Purkinje cell (primary cell): ENCODE measurements around the gene C4B. TPM values are rescaled to one million over a fixed set of nuclear protein-coding genes. Genes with fewer than 3 reads are reported as not detected.

ENCODE experiments used
- polyA plus RNA-seq: library from polyadenylated mRNA; unstranded; fragments of >200 nt; fragmentation: Nextera tagmentation; gene quantifications from 2 replicates; pipeline ENCODE4 v1.2.1, GENCODE V29; 2014

C4B gene
- not detected in 2 replicates for polyA plus RNA-seq

DNA sequence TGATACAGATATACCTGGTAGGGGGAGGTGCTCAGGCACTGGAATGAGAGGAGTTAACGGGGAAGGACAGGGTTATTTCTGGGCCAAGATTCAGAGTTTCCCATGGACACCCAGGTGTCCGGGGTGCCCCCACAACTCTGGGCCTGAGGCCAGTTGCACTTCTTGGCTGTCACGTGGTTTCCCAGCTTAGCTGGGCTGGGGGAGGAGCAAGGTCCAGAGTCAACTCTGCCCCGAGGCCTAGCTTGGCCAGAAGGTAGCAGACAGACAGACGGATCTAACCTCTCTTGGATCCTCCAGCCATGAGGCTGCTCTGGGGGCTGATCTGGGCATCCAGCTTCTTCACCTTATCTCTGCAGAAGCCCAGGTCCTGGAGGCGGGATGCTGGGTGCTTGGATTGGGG lies at the start of gene C4B:
TSS of gene C4B (plus strand) at position 249 of the 400 bp plus-strand sequence. CDS start at position 300, 51 bp downstream.

DNA sequence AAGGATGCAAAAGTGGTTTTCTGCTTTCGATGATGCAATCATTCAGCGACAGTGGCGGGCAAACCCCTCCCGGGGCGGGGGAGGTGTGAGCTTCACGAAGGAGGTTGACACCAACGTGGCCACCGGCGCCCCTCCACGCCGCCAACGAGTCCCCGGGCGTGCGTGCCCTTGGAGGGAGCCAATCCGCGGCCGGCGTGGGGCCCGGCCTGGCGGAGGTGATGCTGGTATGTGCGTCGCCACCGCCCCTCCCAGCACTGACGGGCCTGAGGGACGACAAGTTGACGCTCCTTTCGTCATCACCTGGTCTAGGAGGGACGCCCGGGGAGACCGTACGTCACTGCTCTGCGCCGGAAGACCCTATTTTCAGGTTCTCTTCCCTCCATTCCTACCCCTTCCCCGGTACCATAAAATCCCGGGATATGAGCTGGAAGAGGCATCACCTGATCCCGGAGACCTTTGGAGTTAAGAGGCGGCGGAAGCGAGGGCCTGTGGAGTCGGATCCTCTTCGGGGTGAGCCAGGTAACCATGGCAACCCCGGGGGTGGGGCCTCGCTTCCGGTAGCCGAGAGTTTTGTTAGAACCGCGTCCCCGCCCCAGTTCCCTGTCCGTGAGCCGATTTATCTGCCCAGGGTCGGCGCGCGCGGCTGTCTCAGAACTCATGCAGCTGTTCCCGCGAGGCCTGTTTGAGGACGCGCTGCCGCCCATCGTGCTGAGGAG lies 42.4 kb upstream of the C4B start, which contains the start of gene DXO:
TSS of gene DXO (minus strand) at position 146 of the 716 bp plus-strand sequence. CDS start 463 bp downstream, outside the sequence.

DNA sequence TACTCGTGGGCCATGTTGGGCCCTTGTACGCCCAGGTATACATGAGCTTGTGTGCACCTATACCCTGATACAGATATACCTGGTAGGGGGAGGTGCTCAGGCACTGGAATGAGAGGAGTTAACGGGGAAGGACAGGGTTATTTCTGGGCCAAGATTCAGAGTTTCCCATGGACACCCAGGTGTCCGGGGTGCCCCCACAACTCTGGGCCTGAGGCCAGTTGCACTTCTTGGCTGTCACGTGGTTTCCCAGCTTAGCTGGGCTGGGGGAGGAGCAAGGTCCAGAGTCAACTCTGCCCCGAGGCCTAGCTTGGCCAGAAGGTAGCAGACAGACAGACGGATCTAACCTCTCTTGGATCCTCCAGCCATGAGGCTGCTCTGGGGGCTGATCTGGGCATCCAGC lies 32.9 kb upstream of the C4B start, which contains the start of gene C4A:
TSS of gene C4A (plus strand) at position 314 of the 400 bp plus-strand sequence. CDS start at position 365, 51 bp downstream.

DNA sequence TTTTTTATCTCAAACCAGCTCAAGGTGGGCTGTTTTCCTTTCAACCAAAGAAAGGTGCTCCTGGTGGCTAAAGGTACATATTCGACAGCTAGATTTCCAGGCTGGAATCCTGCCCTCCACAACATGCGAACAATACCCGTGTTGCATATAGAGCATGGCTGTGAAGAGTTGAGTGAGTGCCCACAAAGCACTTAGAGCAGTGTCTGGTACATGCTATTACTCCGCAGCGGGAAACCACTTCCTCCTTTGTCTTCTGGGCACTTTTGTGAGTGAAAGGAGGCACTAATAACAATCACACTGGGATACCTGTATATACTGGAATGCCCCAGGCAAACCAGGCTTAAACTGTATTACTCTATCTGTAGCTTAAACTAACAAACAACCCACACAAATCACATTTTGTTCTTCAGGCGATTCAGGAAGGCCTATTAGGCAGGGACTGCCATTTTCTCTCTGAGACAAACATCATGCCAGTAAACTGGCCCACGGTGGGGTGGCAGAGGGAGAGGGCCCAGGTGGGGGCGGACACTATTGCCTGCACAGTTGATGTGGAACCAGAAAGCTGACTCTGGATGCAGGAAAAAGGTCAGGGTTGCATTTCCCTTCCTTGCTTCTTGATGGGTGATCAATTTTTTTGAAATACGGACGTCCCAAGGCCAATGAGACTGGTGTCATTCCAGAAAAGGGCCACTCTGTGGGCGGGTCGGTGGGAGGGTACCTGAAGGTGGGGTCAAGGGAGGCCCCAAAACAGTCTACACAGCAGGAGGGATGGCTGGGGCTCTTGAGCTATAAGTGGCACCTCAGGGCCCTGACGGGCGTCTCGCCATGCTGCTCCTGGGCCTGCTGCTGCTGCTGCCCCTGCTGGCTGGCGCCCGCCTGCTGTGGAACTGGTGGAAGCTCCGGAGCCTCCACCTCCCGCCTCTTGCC lies 23.3 kb downstream of the C4B start, which contains the start of gene CYP21A2:
TSS of gene CYP21A2 (plus strand) at position 818 of the 927 bp plus-strand sequence. CDS start at position 826, 8 bp downstream.

Other genes with a start within 250 kb of the C4B start
- gene VWA7, start 237.5 kb upstream of the C4B start, polyA plus RNA-seq: 3.1 TPM in 1 of 2 replicates, not detected in the other
- 5.9 and 6.1 TPM in 2 replicates for gene VARS1, start 219.0 kb upstream of the C4B start, polyA plus RNA-seq
- gene LSM2, start 207.8 kb upstream of the C4B start, polyA plus RNA-seq: 26.3 and 31.0 TPM in 2 replicates
- 0.76 and 1.6 TPM in 2 replicates for gene HSPA1L, start 199.5 kb upstream of the C4B start, polyA plus RNA-seq
- 3.4 and 5.1 TPM in 2 replicates for gene HSPA1A, start 199.3 kb upstream of the C4B start, polyA plus RNA-seq
- 0.20 and 1.7 TPM in 2 replicates for gene HSPA1B, start 187.1 kb upstream of the C4B start, polyA plus RNA-seq
- gene NEU1, start 152.0 kb upstream of the C4B start, polyA plus RNA-seq: 15.2 and 16.1 TPM in 2 replicates
- gene SLC44A4, start 135.8 kb upstream of the C4B start, polyA plus RNA-seq: not detected in 2 replicates
- gene EHMT2, start 117.1 kb upstream of the C4B start, polyA plus RNA-seq: 5.9 and 11.4 TPM in 2 replicates
- gene ZBTB12, start 112.7 kb upstream of the C4B start, polyA plus RNA-seq: not detected in 2 replicates
- gene C2, start 87.1 kb upstream of the C4B start, polyA plus RNA-seq: 1.2 TPM in 1 of 2 replicates, not detected in the other
- 0.34 TPM in 1 of 2 replicates, not detected in the other for gene CFB, start 68.7 kb upstream of the C4B start, polyA plus RNA-seq
- gene NELFE, start 55.8 kb upstream of the C4B start, polyA plus RNA-seq: 18.1 and 30.7 TPM in 2 replicates
- 8.0 and 11.7 TPM in 2 replicates for gene SKIC2, start 55.6 kb upstream of the C4B start, polyA plus RNA-seq
- gene DXO, start 42.7 kb upstream of the C4B start, polyA plus RNA-seq: 9.6 and 21.2 TPM in 2 replicates
- not detected in 2 replicates for gene C4A, start 32.7 kb upstream of the C4B start, polyA plus RNA-seq
- gene CYP21A2, start 23.6 kb downstream of the C4B start, polyA plus RNA-seq: 0.20 TPM in 1 of 2 replicates, not detected in the other
- gene TNXB, start 94.5 kb downstream of the C4B start, polyA plus RNA-seq: not detected in 2 replicates
- gene ATF6B, start 113.5 kb downstream of the C4B start, polyA plus RNA-seq: 3.4 and 9.6 TPM in 2 replicates
- gene FKBPL, start 115.5 kb downstream of the C4B start, polyA plus RNA-seq: 0.77 and 1.8 TPM in 2 replicates
- gene PRRT1, start 137.1 kb downstream of the C4B start, polyA plus RNA-seq: 88.8 and 97.9 TPM in 2 replicates
- gene PPT2, start 139.3 kb downstream of the C4B start, polyA plus RNA-seq: 16.8 and 18.7 TPM in 2 replicates
- 2.5 and 3.6 TPM in 2 replicates for gene EGFL8, start 149.8 kb downstream of the C4B start, polyA plus RNA-seq
- gene AGPAT1, start 161.3 kb downstream of the C4B start, polyA plus RNA-seq: 18.3 and 18.5 TPM in 2 replicates
- gene RNF5, start 163.6 kb downstream of the C4B start, polyA plus RNA-seq: 34.7 and 42.0 TPM in 2 replicates
- not detected in 2 replicates for gene AGER, start 169.5 kb downstream of the C4B start, polyA plus RNA-seq
- gene PBX2, start 175.4 kb downstream of the C4B start, polyA plus RNA-seq: 0.55 TPM in 1 of 2 replicates, not detected in the other
- gene GPSM3, start 177.8 kb downstream of the C4B start, polyA plus RNA-seq: not detected in 2 replicates
- gene NOTCH4, start 209.3 kb downstream of the C4B start, polyA plus RNA-seq: 1.3 and 2.2 TPM in 2 replicates